NCI-H82 (cell line): ENCODE measurements around the gene ADI1.

Experiments
- DNase-seq: peaks from one replicate; lab custom pipeline; 2025; lab: John Stamatoyannopoulos, UW

The ADI1 gene

GRCh38 chr2:3480352-3481010 lies 38.9 kb downstream of the ADI1 start:
- DNase-seq = peak; percentile 83

GRCh38 chr2:3479430-3480320 lies 39.7 kb downstream of the ADI1 start:
- DNase-seq = no peak

GRCh38 chr2:3478846-3479385 lies 40.4 kb downstream of the ADI1 start:
- DNase-seq = no peak

GRCh38 chr2:3476985-3477327 lies 42.4 kb downstream of the ADI1 start:
- DNase-seq = no peak

- DNase-seq = no peak
Measured at GRCh38 chr2:3476321-3476984, 42.9 kb downstream of the ADI1 start.

GRCh38 chr2:3475771-3476170 lies 43.6 kb downstream of the ADI1 start:
- no peak for DNase-seq

GRCh38 chr2:3472966-3473365 lies 46.4 kb downstream of the ADI1 start:
- no peak for DNase-seq

- no peak for DNase-seq
Measured at GRCh38 chr2:3472296-3472695, 47.0 kb downstream of the ADI1 start.

- no peak for DNase-seq
Measured at GRCh38 chr2:3470856-3471737, 48.2 kb downstream of the ADI1 start.

GRCh38 chr2:3470166-3470651 lies 49.1 kb downstream of the ADI1 start:
- no peak for DNase-seq

GRCh38 chr2:3469486-3469885 lies 49.8 kb downstream of the ADI1 start:
- no peak for DNase-seq

GRCh38 chr2:3468296-3468988 lies 50.9 kb downstream of the ADI1 start:
- no peak for DNase-seq

- DNase-seq = no peak
Measured at GRCh38 chr2:3467654-3468053, 51.7 kb downstream of the ADI1 start.

- peak; percentile 29 for DNase-seq
Measured at GRCh38 chr2:3466966-3467365, 52.4 kb downstream of the ADI1 start.

GRCh38 chr2:3466482-3466863 lies 52.9 kb downstream of the ADI1 start:
- no peak for DNase-seq

GRCh38 chr2:3465844-3466481 lies 53.4 kb downstream of the ADI1 start:
- no peak for DNase-seq

- no peak for DNase-seq
Measured at GRCh38 chr2:3465328-3465727, 54.0 kb downstream of the ADI1 start.

- DNase-seq = no peak
Measured at GRCh38 chr2:3464401-3465005, 54.8 kb downstream of the ADI1 start.

- DNase-seq = no peak
Measured at GRCh38 chr2:3463944-3464343, 55.4 kb downstream of the ADI1 start.
